Measurements from ENCODE around the gene WDR38. TPM values are rescaled to one million over a fixed set of nuclear protein-coding genes. Genes with fewer than 3 reads are reported as not detected.
A peak's percentile ranks its signal among the peaks of the same experiment; 100 is the strongest.

WDR38 gene
- polyA plus RNA-seq, 1 donor, result 0.22 TPM

DNA sequence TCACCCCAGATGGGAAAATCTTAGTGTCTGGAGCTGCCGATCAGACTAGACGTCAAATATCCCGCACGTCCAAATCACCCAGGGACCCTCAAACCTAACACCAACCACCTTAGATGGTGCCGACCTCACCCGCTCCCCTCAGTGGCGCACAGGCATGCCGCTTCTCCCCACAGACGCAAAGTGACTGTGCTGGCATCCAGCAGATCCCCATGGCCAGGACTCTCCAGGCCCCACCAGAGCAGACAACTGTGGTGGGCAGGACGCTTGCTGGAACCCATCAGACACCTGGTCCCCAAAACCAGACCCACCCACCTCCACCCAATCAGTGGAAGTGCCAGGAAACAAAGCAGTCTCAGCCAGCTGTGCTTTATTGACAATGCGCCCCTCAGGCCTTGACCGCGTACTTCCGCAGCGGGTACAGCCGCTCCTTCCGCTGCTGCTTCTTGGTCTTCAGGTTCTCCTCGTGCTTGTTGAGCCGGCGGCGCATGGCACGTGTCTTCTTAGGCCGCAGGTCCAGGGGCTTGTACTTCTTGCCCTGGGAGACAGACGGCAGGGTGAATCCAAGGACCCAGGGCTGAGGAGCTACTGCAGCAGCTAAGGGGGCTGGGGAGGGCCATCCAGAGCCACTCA is 4.4 kb downstream of the WDR38 start:
- DNase-seq, result no peak

DNA sequence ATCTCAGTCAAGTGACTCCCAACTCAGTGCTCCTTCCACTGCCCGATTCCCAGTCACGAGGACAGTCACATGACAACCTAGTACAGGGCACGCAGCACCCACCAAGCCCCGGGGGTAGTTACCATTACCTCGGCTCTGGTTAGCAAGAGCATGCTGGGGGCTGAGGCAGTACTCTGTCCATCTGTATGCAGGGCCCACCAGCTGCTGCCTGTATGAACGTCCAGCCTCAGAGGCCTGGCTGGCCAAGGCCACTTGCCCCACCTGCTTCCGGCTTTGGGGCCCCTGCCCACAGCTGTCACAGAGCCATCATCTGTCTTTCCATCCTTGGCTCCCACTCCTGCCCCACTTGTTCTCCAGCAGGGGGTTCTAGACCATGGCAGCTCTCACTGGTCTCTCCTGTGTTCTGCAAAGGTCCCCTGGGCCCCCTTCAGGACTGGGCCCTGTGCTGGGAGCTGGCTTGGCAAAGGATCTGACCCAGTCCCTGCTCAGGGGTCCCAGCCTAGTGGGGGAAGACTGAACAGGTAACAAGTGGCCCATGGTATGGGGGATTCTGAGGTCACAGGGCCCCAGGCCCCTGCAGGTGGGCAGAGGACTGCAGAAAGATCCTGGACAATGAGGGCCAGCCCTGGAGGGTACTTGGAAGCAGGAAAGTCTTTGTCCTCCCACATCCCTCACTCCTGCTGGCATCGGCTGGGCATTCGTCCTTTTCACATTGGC is 5.2 kb downstream of the WDR38 start:
- no peak for DNase-seq

DNA sequence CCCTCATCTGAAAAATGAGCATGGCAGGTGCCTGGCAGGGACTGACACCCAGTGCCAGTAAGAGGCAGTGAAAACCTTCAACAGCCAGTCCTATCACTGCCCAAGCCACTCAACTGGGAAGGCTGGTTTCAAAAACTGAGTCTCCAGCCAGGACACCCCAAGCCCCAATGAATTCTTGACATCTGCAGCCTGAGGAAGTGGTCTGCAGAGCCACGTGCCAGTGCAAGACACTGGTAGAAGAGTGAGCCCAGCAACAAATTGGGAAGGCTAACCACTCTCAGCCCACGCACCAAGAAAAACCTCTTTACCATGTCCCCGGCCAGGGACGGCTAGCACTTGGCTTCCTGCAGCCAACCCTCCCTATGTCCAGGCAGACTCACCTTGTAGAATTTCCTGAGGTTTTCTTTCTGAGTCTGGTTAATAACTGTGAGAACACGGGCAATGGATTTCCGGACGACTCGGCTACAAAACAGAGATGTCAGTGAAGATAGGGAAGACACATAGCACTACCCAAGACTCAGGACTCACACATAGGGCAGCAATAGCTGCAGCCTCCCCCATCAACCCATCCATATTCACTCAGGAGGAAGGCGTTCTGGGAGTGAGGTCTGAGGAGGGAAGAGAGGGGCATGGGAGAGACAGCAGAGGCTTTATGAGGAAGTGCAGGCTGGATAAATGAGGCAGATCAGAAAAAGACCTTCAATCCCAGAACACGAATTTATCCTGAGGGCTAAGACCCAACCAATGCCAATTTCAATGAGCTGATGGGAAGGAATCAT is 6.7 kb downstream of the WDR38 start:
- no peak for DNase-seq

DNA sequence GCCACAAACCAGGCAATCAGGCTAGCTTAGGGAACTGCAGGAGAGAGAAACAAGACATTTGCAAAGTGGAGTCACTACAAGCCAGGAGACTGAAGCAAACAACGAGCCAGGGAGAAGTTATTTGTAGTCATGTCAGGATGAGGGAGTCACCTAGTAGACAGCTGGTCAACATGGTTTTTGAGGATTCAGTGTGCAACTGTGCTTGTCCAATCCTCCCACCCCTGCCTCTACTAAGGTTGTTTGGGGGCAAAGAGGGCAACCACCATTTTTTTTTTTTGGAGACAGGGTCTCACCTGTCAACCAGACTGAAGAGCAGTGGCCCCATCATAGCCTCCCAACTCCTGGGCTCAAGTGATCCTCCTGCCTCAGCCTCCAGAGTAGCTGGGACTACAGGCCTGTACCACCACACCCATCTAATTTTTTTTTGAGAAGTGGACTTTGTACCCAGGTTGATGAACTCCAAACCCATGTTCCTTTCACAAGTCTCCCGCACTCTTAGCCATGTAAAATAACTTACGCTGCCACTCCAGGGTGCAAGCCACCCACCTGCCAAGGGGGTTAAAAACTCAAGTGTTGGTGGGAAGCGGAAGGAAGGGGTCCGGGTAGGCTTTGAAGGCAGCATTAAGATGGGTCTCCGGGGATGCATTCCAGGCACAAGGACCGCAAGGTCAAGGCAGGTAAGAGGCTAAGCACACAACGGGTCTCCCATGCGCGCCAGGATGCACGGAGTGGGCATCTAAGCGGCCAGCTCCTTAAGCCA is 7.5 kb downstream of the WDR38 start:
- DNase-seq, result no peak

DNA sequence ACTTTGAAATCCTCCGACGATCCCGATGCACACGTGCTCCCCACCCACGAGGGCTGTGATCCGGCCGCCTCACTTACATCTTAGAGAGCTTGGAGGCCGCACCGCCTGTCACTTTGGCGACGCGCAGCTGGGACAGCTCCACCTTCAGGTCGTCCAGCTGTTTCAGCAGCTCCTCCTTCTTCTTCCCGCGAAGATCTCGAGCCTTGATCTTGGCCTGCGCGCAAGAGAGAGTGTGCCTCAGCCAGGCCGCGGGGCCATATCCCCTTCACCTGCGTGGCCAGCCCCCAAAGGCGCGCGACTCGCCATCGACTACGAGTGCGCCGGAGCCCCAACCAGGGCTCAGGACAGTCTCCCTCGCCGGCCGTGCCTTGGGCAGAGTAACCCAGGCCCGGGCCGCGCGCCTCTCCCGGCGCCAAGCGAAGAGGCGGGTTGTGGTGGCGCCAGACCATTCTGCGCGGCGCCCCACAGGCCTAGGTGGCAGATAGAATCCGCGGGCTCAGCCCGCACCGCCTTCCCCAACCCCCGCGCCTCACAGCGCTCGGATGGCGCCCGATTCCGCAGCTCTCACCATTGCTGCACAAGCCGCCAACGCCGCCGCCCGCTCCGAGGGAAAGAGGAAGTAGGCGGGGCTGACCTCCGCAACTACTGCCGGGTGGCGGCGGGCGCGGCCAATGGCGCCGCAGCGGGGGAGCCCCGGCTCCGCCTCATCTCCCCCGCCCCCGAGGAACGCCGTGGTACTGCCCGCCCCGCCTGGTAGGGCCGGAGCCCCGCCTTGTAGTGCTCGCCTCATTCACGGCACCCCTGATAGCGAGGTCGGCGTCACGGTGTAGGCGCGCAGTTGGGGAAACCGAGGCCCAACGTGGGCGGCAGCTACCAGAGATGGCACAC is 8.3 kb downstream of the WDR38 start, which contains the start of the genes ARPC5L and RPL35:
Gene ARPC5L, plus strand, starts transcription at position 789 of the 888 bp plus-strand sequence. CDS start 7,161 bp downstream, outside the sequence.
Gene RPL35, minus strand, starts transcription at position 616 of the 888 bp plus-strand sequence. Its CDS starts 45 bp downstream, at position 571.
- peak; percentile 93 for DNase-seq

DNA sequence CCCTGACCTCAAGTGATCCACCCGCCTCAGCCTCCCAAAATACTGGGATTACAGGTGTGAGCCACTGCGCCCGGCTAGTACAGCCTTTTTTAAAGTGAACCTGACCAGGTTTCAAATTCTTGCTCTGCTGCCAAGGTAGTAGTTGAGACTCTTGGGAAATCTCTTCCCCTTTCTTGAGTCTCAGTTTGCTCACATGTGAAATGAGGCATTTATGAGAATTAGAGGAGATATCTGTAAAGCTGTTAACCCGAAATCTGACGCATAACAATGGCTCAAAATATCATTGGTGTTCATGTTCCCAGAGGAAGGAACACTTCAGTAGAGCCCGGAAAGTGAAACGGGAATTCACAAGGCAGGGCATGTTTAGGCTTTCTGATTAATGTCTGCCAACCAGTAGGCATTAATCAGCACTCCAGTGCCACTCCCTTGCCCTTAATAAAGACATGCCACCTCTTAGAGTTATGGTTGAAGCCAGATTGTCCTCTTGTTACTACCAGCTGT is 10.2 kb downstream of the WDR38 start:
- DNase-seq, result no peak

DNA sequence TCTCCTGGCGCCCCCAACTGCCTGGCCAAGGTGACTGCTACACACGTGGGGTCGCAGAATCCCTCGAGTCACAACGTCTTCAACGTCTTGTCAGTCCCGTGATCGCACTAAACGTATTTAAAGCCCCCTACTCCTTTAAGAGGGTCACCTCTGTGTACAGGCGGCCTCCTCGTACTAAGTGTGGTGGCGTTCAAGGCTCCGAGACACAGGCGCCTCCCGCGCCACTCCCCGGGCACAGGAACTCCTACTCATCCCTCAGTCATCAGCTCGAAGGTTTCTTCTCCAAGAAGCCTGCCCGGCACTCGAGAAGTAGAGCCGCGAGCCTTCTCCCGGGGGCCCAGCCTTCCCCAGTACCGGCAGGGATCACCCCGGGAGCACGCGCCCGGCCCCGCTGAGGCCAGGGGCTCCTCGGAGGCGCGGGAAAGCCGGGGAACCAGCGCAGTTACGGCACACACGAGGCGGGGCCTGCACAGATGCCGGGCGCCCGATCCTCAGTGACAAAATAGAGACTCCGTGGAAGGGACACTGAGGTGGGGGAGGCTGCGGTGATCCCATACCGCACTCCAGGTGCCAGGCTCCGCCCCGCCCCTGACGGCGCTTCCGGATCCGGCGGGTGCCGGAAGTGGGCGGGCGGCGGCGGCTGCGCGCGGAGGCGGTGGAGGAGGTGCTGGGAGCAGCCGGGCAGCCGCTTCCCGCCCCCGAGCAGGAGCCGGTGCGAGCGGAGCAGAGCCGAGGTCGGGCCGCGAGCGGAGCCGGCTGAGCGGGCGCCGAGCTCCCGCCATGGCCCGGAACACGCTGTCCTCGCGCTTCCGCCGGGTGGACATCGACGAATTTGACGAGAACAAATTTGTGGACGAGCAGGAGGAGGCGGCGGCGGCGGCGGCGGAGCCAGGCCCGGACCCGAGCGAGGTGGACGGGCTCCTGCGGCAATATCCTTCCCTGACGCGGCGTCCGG is 15.5 kb downstream of the WDR38 start:
- peak; percentile 84 for DNase-seq

DNA sequence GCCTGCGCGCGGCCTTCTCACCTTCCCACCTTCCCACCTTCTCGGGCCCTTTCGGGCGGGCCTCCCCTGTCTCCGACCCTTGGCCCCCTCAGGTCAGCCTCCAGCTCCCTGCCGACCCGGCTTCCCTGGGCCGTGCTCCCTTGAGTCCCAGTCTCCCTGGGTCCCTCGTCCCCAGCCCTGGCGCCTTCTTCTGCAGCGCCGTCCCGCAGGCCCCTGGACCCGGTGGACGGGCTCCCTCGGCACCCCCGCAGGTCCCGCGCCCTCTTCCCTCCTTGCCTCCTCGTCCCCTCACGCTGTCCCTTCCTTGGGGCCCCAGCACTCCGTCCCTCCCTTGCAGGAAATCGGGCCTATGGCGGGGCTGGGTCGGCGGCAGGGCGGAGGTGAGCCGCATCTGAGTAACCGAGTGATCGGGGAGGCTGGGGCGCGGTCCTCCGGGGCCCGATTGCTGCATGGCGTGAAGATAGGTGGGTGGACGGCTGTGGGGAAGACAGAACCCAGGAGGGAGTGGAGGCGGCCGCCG is 16.3 kb downstream of the WDR38 start:
- no peak for DNase-seq

DNA sequence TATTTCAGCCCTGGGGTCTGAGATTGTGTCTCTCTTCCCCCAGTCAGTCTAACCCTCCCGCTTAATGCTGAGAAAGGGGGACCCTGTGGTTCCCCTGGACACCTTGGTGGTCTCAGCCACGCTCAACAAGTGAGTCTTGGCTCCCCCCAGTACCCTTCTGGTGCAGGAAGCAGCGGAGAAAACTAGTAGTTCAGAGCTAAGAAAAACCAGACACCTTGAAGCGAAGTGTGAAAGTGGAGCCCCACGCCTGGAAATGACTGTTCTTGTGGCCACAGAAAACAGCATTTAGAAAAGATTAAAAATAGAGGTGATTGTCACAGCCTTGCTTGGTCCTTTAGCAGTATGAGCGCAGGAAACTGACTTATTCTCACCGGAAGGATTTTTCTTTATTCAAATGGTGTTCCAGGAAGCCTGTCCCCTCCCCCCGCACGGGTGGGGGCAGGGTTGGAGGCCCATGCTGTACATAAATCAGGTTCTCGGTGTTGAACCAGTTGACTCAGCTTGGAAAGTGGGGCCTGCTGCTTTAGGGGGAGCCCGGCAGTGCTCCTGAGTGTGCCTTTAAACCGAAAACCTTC is 16.8 kb downstream of the WDR38 start:
- DNase-seq, result no peak

DNA sequence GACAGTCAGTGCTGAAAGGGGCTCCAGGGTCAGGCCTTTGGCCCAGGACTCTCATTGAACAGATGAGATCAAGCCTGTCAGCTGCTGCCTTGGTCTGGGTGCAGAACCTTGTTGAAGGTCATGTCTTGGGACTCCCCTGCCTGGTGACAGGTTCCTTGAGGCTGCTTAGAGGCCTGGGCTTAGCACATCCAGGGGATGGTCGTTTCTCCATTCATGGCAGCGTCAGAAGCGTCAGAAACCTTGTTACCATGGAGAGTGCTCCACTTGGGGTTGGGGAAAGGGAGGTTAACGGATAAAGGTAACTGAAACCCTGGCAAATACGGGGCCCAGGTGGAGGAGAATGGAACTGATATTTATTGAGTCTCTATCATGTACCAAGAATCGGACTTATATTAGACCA is 17.5 kb downstream of the WDR38 start:
- no peak for DNase-seq

DNA sequence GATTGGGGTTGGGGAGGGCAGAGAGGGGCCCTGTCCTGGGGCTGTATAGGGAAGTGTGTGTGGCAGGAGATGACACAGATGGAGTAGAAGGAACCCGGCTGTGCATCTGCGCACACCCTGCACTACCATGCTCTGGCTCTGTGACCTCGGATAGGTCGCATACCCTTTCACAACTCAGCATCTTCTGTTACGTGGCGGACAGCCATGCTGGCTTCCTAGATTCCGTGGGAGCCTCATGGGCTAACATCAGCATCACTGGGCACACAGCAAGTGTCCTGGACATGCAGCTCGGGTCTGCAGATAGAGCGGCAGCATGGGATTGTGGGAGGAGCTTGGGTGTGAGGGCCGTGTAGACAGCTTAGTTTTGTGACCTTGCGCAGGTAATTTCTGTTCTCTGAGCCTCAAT is 17.9 kb downstream of the WDR38 start:
- DNase-seq, result no peak

DNA sequence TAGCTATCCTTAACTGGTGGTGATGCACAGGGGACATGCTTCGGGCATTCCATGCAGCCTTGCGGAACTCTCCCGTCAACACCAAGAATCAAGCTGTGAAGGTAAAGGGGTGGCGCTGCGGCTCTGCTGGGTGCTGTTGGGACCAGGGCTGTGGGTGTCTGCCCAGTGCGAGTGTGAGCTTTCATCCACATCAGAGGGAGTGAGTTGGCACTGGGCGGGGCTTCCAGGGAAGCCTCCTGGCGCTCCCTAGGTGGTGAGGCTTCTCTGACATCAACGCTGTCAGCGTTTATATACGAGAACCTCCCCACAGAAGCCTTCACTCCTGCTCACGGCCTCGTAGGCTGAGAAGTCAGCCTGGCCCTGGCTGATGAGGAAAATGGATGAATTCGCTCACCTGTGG is 20.4 kb downstream of the WDR38 start:
- no peak for DNase-seq

DNA sequence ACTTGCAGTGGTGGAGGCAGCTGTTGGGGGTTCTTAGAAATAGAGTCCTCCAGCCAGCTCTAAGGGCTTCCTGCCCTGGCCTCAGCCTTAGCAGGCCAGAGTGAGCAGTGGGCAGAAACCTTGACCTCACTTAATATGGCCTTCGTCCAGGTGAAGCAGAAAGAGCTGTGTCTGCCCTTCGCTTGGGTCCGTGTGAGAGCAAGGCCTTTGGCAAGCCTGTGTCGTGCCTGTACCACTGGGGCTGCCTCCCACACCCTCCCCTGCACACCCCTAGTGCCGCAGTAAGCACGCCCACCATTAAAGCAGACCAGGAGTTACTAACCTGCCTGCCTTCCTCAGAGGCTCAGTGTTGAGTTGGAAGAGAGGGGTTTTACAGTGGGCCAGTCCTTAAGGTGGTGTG is 22.2 kb downstream of the WDR38 start:
- DNase-seq, result no peak

DNA sequence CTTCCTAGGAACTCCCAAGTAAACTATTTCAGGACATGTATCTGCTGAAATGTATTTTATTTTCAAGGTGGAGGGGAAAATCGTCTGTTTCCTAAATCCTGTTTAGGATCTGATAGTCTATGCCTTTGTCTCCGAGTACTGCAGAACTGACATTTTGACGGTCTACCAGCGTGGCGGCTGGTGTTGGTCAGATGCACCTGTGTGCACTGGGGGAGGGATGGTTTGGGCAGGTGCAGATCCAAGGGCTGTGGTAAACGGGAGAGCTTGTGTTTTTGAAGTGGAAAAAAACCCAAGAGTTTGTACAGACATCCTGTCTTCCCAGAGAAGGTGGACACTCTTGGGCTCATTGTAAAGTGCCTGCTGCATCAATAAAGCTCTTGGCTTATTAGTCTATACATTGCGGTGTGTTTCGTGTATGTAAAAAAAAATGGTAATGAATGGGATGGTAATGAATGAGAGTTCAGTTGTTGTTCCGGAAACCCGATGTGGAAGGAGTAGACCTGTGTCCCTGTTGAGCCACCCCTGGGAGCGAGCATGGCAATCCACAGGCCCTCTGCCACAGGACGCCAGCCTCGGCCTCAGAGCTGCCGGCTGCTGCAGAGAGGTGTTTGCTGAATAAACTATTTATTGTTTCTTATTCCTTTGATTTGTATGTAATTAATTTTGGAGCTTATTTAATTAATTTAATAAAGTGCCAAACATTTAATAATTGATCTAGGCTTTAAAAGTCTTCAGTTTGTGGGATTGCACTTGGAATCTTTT is 23.9 kb downstream of the WDR38 start:
- no peak for DNase-seq

DNA sequence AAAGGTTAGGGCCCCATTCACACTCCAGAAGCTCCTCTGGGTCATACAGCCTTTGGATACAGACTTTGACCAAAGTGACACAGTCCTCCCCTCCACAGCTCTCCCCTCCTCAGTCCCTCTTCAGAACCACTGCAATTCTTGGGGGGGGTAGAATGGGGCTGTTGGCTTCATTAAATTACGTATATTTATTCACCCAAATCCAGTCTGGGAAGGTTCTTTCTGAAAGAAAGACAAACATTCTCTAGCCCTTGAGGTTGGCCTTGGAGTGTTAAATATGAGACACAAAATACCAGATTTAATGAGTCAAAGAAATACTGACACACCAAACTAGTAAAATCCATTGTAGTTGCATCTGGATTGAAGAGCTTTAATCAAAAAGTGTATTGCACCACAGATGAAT is 24.8 kb downstream of the WDR38 start:
- no peak for DNase-seq

DNA sequence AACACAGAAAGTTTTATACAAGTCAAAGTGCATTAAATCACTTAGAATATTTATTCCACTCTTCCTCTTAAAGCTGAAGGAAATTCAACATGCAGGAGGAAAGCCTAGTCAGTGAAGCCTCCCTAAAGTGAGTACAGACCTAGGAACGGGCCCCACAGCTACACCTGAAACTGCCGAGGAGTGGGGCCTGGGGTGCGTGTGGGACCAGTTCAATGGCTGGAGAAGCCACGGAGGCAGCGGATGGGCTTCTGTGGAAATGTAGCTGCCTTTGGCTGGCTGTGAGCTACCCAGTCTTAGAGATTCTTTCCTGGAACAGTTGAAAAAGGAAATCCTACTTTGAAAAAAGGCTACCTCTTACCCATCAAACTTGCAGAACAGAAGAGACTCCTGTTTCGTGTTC is 25.3 kb downstream of the WDR38 start:
- no peak for DNase-seq

DNA sequence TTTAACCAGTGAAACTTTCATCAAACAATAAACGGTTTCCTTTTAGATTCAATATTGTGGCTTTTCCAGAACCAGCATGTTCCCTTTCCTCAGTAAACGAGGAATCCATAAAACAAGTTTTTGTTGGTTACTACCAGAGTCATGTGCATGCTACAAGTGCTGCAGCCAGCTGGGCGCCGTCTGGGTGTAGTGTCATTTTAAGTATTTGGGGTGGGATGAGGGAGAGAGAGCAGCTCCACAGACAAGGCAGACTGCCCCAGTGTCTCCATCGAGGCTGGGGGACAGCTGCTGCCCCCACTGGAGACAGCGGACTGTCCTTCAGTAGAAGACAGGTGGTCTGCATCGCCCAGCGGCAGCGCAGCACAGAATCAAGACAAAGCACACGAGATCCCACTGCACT is 26.0 kb downstream of the WDR38 start:
- DNase-seq, result peak; percentile 43

DNA sequence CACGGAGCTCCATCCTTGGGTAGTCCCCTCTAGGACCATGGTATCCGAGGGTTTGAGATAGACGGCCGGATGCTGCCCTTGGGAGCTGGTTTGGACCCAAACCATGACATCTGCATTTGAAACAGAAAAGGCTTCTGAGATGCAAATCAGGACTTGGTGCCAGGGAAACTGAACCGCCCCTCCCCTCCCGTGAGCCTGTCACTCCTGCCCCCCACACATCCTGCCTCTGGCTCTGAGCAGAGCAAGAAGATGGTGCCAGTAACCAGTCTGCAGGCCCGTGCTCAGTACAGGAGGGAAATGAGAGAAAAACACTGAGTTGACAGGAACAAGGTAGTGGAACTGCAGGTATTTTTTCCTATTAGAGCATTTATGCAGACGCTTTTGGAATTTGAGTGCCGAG is 27.2 kb downstream of the WDR38 start:
- DNase-seq, result no peak
